C1 segment of cervical spinal cord (tissue), 14 donors: Measurements from ENCODE around the gene GPR61.

Source experiments
- DNase-seq, 14 donors: peaks; one replicate each; lab custom pipeline; 2025; lab: John Stamatoyannopoulos, UW

Gene GPR61

GRCh38 chr1:109508001-109508872, 31.4 kb upstream of the GPR61 start:
- DNase-seq, result no peak

- no peak for DNase-seq
Measured at GRCh38 chr1:109508873-109509175, 30.8 kb upstream of the GPR61 start.

- DNase-seq, result peak in 3 of 14 donors; percentile 30 to 51 (median 48)
Measured at GRCh38 chr1:109509176-109510134, 30.2 kb upstream of the GPR61 start, which contains the start of gene AMIGO1. Gene AMIGO1, minus strand, starts transcription at chr1:109509727. Its CDS starts 815 bp downstream, at chr1:109508912.

- DNase-seq, result no peak
Measured at GRCh38 chr1:109513110-109513710, 26.5 kb upstream of the GPR61 start.

GRCh38 chr1:109514846-109515245, 24.8 kb upstream of the GPR61 start:
- no peak for DNase-seq

GRCh38 chr1:109516872-109517271, 22.8 kb upstream of the GPR61 start:
- DNase-seq, result no peak

GRCh38 chr1:109517337-109517736, 22.3 kb upstream of the GPR61 start:
- DNase-seq, result no peak

- DNase-seq, result no peak
Measured at GRCh38 chr1:109521002-109521951, 18.4 kb upstream of the GPR61 start.

GRCh38 chr1:109522026-109522425, 17.6 kb upstream of the GPR61 start:
- DNase-seq, result no peak

GRCh38 chr1:109523706-109524105, 16.0 kb upstream of the GPR61 start:
- peak in 1 of 14 donors; percentile 75 for DNase-seq

GRCh38 chr1:109527098-109527811, 12.4 kb upstream of the GPR61 start:
- DNase-seq, result no peak

GRCh38 chr1:109527846-109528695, 11.6 kb upstream of the GPR61 start:
- DNase-seq, result no peak

GRCh38 chr1:109528712-109529111, 11.0 kb upstream of the GPR61 start:
- DNase-seq, result no peak

- peak in 1 of 14 donors; percentile 73 for DNase-seq
Measured at GRCh38 chr1:109529881-109530456, 9.7 kb upstream of the GPR61 start.

GRCh38 chr1:109530457-109531087, 9.1 kb upstream of the GPR61 start:
- DNase-seq, result peak in 8 of 14 donors; percentile 30 to 73 (median 47)

GRCh38 chr1:109531380-109531779, 8.3 kb upstream of the GPR61 start:
- peak in 1 of 14 donors; percentile 20 for DNase-seq

- no peak for DNase-seq
Measured at GRCh38 chr1:109531826-109532364, 7.8 kb upstream of the GPR61 start.
